ENCODE data around the gene FAM9C. TPM values are rescaled to one million over a fixed set of nuclear protein-coding genes. Genes with fewer than 3 reads are reported as not detected.
"Not testable (repeated sequence)": the region's sequence is repeated elsewhere in the genome, so short reads cannot be mapped to it uniquely, and the experiment has no call there.

The FAM9C gene
- total and polyA plus RNA-seq, 9 of the 15 experiments (the other 6 are each of a cell fraction or from before 2014, with no cell fraction given) = not detected

DNA sequence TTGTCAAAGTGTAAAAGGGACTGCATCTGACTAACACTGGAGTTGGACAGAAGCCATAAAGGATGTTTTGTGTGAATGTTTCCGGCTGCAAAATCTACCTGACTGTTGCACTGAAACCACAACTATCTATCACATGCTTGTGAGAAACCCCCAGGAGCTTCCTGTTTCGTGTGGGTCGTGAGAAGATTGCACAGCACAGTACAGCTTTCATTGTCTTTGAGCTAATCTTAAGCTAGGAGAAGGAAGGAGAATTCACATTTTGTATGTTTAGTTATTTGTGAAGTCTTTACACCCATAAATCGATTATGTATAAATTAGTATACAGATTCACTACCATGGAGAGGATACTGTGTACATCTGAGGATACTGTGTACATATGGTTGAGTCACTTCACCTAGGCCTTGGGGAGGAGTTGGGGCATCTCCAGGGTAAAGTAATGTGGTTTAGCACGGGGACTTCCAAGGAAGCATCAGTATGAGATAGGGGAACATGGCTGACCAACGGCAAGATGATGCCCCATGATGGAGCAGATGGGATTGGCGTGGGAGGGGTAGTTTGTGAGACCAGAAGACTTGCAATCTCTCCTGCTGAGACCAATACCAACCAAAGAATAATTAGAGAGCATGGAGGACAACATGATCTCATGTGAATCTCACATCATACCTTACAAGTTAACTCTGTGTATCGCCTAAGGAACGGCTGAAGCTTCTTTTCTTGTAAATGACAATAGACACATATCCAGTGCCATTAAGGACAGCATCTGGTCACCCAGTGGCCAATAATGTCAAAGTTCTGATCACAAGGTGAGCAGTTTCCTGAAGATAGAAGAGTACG, 43.1 kb upstream of the FAM9C start (continued):
- no peak for TF ChIP-seq ZNF449 (CRISPR knock-in tag; IDR thresholded peaks at IDR 0.05)
- TF ChIP-seq NFIC (IDR thresholded peaks at IDR 0.05) = peak; percentile 37
- no peak for TF ChIP-seq KHSRP (IDR thresholded peaks at IDR 0.05)
- TF ChIP-seq TSC22D4 (tag; IDR thresholded peaks at IDR 0.05) = no peak
- no peak for TF ChIP-seq POLR3G (IDR thresholded peaks at IDR 0.05; ENCODE audit: extremely low read depth, insufficient read length, insufficient replicate concordance)

DNA sequence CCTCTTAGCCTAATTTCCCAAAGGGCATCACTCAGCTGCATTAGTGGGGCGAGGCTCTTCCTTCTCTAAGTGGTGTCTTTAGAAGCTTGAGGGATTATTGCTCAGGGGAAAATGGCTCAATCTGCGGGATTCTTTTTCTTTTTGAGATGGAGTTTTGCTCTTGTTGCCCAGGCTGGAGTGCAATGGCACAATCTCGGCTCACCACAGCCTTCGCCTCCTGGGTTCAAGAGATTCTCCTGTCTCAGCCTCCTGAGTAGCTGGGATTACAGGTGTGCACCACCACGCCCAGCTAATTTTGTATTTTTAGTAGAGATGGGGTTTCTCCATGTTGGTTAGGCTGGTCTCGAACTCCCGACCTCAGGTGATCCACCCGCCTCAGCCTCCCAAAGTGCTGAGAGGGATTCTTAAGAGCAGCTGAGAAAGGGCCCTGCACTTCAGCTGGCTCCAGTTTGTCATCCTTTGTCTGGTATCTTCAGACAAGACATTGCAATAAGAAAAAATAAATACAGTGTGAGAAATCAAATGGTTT, 42.4 kb upstream of the FAM9C start:
- ATAC-seq; CTCF ChIA-PET (ENCODE audit: low intra/inter-chr PET ratio); H3K9me3 ChIP-seq (replicated peaks; ENCODE audit: control insufficient read depth, insufficient read depth, low read depth, low read length); H3K27me3 ChIP-seq (ENCODE audit: control insufficient read depth in 2 of 2, insufficient read depth in 2 of 2, low read length in 2 of 2); H3K79me2 ChIP-seq (ENCODE audit: control insufficient read depth, insufficient read depth, low read length); H3K9ac ChIP-seq (ENCODE audit: insufficient read depth in 1 of 2, low read depth in 2 of 2, low read length in 2 of 2); H3K9me1 ChIP-seq (ENCODE audit: control insufficient read depth, insufficient read depth, low read length); DNase-seq (ENCODE audit: extremely low read depth in 1 of 4, low spot score in 3 of 4); in situ Hi-C loops (cut with MboI); H3K4me2 ChIP-seq (ENCODE audit: insufficient read depth, low read length); H3K36me3 ChIP-seq (ENCODE audit: control insufficient read depth, insufficient read depth, low read length); H3K4me3 ChIP-seq; BruUV-seq (replicated peaks); H4K20me1 ChIP-seq (replicated peaks; ENCODE audit: control insufficient read depth, insufficient read depth, low read length); FAIRE-seq; H3K27ac ChIP-seq (ENCODE audit: extremely low read depth, low read depth, low read length); intact Hi-C loops (cut with micrococcal nuclease): not testable (repeated sequence)
- POLR2A ChIA-PET = interaction anchor here (1.0 kb wide), 1 partner anchor 12 kb away, joined by 3 read pairs; no protein-coding TSS in a partner anchor
- peaks cover 6 to 25% of the 10 kb centered on the region in 2 experiments; a peak in 4 of 5 replicates for H3K4me1 ChIP-seq (replicated peaks in 1 of 2; ENCODE audit: control insufficient read depth in 2 of 2, insufficient read depth in 2 of 2, low read length in 2 of 2)
- WGBS (ENCODE audit: insufficient coverage, low coverage, missing lambda C conversion rate) = 88% methylated on average over 3 of the region's 8 CpGs
- H2AFZ ChIP-seq (ENCODE audit: low read depth, low read length) = peak overlapping the region; percentile 70; the same call in 1 of the 2 replicates
